HG02840 (cell line): Measurements from ENCODE around the gene LMBR1.
"Not testable (repeated sequence)": the region's sequence is repeated elsewhere in the genome, so short reads cannot be mapped to it uniquely, and the experiment has no call there.

Experiments
- ATAC-seq: cut with Tn5 transposase; IDR thresholded peaks from one replicate; pipeline ENCODE4 v1.9.1; 2021; ENCODE audit warnings: mild to moderate bottlenecking, moderate library complexity, moderate number of reproducible peaks; ENCODE audit not compliant: unreplicated experiment, low FRiP score

LMBR1 gene

DNA sequence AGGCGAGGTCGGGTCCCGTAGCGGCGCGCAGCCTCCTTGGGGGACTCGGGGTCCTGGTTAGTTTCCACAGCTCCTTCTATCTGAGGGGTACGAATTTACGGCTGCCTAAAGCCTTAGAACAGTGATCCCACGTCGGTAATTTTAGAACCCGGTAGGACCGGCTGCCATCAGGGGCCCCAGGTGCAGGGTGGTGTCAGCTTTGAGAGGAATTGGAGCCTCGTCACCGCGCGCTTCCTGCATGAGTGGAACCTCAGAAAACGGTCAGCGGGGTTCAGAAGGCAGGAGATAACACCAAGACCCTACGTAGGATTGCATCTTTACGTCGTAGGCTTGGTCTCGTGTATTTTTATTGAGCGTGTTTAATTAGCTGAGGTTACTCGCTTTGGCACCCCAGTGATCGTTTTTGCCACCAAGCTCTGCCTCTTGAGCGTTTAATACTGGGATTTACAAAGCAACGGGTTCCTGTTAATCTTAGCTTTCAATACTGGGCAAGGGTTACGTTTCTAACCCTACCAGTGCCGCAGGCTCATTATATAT is 252.0 kb downstream of the LMBR1 start:
- peak; percentile 50 for ATAC-seq

DNA sequence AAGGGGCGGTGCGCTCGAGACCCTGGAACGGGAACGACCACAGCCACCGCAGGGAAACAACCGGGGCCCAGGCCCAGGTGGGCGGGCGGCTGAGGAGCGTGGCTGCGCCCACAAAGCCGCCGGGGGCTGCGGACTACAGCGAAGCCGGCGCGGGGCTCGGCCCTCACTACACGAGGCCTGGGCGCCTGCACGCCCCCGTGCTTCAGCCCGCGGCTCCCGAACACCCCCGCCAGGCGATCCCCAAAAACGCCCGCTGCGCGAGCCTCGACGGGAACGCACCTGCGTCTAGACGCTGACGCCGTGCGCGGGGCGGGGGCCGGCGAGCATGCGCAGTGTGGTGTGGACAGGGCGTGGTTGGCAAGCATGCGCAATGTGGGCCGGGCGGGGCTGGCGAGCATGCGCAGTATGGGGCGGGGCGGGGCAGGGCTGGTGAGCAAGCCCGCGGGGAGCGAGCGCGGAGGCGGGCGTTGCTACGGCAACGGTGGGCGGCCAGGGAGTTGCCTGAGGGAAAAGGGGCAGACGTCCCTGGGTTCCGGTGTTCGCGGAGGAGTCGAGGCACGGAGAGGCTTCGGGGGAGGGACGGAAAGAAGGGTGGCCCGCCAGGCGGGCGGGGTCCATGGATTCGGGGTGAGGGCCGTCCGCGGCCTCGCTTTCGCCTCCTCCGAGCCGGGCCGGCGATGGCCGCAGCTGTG is 252.6 kb downstream of the LMBR1 start, which contains the start of gene RNF32:
RNF32 (plus strand) TSS at position 518 of the 692 bp plus-strand sequence. CDS start 3,104 bp downstream, outside the sequence.
- ATAC-seq = peak; percentile 78

DNA sequence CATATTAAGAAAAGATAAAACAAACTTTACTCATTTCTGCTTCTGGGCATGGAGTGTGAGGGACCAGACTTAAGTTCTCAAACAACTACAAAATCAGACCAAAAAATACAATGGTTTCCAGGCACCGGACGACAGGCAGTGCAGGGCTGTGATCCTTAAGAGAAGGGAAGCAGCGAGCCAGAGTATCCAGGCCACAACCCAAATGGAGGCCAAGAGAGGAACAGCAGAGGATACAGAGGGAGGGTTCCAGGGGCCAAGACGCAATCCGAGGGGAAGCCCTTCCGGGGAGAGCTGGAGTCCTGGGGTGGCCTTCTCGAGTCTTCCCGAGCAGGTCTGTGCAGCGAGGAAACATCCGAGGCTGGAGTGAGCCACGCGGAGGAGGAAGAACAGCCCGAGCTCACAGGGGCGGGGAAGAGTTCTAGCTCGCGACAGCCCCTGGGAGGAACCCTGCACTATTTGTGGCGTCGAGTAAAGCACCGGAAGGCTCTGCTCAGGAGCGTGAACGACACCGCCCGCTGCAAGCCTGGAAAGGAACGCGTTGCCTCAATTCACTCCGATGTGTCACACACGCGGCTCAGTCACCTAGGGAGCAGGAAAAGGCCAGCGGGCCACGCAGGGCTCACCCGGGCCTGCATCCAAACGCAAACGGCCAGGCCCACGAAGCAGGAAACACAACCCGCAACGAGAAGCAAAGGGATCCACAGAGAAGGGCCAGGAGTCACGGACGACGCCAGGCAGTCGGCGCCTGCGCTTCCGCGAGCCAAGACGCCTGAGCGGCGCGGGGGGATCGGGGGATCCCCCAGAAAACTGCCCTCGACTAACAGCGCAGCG is 253.3 kb downstream of the LMBR1 start:
- ATAC-seq = no peak

DNA sequence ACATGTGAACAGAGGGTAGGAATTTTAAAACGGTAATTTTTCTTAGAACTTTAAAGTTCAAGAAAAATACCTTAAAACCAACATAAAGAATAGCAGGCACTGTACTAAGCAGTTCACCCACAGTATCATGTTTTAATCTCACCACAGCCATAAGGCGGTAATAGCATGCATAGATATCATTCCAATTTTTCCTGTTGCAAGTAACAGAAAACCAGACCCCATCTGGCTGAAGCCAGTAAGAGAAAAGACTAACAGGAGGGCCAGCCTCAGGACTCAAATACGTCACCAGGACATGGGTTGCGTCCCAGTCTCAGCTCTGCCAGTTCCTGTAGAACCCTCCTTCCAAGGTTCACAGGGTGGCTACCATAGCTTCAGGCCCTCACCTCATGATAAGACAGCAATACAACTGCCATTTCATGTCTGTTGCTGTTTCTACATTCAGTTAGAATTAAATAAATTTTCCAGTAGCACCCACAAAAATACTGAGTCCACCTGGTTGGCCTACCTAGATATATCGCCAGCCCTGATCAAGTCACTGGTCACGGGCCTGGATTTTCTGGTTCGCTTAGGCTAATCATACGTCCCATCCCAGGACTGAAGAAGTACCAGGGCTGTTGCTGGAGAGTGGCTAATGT is 254.4 kb downstream of the LMBR1 start:
- ATAC-seq = no peak

DNA sequence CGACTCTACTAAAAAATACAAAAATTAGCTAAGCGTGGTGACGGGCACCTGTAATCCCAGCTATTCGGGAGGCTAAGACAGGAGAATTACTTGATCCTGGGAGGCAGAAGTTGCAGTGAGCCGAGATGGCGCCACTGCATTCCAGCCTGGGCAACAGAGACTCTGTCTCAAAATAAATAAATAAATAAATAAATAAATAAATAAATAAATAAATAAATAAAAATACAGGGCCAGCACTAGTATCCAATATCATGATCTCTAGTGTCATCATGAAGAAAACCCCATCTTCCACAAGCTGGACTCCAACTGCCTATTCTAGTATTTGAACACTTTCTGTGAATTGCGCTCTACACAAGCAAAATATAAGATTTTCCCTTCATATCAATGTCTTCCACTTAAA is 255.9 kb downstream of the LMBR1 start:
- not testable (repeated sequence) for ATAC-seq

DNA sequence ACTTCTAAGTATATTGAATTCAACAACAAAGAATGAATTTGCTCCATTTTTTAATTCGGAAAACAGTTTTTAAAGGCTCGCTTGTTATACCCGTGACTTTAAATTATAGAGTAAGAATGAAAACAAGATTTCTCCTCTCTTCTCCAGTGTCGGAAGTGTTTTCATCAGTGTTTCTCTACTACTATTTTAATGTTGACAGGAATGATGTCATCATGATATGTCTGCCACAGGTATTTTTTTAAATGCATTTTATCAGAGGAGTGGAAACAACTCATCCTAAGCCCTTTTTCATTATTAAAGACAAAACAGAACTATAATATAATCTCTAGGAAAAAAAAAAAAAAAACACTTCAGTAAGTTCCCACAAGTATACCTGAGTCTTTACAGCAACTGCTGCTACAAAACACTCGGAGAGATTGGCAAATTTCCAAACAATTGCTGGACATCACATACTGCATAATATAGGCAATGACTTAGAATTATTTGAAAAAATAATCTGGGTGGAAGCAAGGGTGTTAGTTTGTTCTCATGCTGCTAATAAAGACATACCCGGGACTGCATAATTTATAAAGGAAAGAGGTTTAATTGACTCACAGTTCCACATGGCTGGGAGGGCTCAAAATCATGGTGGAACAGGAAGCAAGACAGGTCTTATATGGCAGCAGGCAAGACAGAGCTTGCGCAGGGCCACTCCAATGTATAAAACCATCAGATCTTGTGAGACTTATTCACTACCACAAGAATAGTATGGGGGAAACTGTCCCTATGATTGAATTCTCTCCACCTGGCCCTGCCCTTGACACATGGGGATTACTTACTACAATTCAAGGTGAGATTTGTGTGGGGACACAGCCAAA is 257.2 kb downstream of the LMBR1 start:
- ATAC-seq = no peak

DNA sequence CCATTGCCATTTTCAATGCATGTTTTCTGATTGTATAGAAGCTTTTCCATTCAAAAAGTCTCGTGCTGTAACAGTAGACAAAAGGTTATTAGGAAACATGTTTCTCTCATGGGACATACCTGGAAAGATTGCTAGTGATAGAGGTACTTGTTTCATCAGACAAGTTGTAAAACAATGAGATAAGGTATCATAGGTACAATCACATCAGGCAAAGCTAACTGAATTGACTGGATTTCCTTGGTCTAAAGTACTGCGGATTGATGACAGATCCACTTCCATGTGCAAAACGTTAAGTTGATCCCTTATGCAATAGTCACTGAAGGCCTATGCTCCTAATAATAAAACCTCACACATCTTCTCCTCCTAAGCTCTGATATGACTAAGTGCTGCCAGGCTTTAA is 258.9 kb downstream of the LMBR1 start:
- ATAC-seq = no peak

DNA sequence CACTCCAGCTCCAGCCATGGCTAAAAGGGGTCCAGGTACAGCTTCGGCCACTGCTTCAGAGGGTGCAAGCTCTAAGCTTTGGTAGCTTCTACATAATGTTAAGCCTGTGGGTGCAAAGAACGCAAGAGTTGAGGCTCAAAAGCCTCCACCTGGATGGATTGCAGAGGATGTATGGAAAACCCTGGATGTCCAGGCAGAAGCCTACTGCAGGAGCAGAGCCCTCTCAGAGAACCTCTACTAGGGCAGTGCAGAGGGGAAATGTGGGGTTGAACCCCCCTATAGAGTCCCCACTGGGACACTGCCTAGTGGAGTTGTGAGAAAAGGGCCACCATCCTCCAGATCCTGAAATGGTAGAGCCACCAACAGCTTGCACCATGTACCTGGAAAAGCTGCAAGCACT is 263.1 kb downstream of the LMBR1 start:
- ATAC-seq = no peak

DNA sequence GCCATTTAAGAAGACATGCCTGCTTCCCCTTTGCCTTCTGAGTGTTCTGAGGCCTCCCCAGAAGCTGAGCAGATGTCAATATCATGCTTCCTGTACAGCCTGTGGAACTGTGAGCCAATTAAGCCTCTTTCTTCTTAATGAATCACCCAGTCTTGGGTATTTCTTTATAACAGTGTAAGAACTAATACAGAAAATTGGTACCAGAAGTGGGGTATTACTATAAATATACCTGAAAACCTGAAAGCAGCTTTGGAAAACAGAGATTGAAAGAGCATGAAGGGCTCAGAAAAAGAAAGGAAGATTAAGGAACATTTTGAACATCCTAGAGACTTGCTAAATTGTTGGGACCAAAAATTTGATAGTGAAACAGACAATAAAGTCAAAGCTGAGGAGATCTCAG is 264.4 kb downstream of the LMBR1 start:
- no peak for ATAC-seq
